HG03520 (cell line): ENCODE data around the gene LRRC59.
"Not testable (repeated sequence)": the region's sequence is repeated elsewhere in the genome, so short reads cannot be mapped to it uniquely, and the experiment has no call there.

Experiments
- ATAC-seq: cut with Tn5 transposase; IDR thresholded peaks from one replicate; pipeline ENCODE4 v1.9.1; 2021; ENCODE audit warnings: mild to moderate bottlenecking, moderate library complexity; ENCODE audit not compliant: unreplicated experiment

The LRRC59 gene

DNA sequence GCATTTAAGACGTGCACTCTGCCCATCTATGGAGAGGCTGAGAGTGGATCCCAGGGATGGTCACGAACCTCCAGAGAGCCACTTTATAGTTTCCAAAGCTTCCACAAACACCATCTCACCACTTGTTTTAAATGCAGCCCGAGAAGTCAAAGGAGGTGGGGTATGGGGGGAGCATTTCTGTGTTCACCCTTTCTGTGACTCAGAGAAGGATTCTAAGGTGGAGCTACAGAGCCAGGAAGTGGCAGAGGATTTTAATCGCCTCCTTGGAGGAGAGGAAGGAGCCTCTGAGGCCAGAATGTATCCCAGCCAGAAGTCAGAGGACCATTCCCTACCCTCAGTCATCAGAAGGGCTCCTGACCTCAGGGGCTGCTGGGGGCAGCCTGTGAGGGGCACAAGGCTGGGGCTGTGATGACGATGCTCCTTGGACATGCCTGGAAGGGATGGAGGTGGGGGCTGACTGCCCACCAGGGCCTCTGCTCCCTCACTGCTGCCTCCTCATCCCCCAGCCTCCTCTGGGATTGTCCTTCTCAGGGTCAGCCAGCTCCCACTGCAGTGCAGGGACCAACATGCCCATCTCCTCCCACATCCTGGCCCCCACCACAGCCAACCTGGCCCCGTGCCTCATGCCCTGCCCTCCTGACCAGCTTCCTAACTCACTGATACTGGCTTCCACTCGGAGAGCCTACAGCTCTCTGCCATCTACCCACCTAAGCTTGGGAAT, 48.6 kb downstream of the LRRC59 start:
- ATAC-seq, result no peak

DNA sequence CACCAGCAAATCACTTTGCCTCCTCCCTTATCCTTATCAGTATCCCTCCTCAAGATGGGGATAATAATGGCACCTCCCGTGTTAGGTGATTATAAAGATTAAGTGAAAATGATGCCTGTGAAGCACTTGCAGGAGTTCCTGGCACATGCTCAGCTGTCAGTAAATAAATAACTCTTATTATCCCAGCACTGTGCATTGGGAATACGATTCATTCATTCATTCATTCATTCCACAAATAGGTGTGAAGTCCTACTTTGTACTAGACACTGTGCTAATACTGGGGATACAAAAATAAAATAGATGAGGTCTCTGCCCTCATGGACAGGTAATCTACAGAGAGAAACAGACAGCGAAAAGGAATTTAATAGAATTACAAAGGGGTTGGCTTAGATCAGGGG, 49.4 kb downstream of the LRRC59 start:
- no peak for ATAC-seq

DNA sequence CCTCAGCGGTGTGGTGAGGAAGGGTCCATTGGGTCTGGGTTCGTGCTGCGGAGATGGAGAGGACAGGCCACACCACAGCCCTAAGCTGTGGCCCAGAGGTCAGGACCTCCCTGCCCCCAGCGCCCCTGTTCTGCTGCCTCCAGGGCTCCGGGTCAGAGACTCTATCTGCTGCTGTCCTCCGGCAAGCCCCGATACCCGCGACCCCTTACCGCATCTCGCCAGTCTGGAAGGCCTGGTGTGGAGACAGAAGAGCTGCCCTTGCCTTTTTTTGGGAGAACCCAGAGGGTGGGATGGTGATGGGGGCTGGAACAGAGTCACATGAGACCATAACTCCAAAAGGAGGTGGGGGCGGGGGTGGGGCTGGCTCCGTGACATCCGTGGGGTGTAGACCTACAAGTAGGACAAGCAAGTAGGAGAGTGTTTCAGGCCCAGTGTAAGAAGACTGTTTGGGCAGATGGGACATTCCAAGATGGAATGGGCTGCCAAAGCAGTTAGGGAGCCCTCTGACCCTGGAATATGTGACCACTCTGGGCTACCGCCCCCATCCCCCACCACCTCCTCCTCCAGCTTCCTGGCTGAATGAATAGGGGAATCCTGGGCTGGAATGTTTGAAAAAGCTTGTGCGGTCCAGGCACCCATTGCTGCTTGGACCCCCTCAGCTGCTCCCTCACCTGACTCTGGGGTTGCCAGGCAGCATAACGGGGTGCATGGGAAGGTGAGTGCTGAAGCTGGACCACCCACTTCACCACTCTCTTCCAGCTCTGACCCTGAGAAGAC, 50.0 kb downstream of the LRRC59 start:
- ATAC-seq, result no peak

DNA sequence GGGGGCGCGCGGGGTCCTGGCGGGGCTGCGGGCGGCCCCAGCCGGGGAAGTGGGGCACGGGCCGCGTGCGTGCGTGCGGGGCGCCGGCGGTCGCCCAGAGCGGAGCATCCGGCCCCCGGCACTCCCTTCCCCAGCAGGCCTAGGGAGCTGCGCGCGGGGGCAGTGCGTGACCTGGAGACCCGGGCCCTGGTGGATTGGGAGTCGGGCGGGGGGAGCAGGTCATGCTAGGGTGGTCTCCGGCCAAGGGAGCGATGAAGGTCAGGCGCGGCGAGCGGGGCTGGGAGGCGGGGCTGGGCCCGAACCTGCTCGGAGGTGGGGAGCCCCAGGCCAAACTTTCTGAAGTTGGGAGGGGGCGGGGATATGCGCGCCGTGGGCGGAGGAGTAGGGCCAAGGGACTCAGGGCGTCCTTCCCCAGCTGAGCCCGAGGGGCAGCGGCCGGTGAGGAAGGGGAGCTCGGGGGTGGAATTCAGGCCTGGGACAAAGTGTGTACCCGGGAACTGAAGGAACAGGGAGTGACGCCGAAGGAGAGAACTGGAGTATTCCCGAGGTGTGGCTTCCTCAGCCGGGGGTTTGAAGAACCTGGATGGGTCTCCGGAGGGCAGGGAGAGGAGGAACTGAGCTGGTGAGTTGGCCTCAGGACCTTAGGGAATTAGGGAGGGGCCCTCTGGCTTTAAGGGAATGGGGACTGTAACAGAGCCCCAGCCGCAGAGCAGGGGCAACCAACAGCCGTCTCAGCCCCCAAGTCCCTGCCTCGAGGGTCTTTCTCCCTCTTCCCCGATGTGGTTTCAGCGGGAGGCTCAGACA, 50.8 kb downstream of the LRRC59 start:
- ATAC-seq, result peak; percentile 40

DNA sequence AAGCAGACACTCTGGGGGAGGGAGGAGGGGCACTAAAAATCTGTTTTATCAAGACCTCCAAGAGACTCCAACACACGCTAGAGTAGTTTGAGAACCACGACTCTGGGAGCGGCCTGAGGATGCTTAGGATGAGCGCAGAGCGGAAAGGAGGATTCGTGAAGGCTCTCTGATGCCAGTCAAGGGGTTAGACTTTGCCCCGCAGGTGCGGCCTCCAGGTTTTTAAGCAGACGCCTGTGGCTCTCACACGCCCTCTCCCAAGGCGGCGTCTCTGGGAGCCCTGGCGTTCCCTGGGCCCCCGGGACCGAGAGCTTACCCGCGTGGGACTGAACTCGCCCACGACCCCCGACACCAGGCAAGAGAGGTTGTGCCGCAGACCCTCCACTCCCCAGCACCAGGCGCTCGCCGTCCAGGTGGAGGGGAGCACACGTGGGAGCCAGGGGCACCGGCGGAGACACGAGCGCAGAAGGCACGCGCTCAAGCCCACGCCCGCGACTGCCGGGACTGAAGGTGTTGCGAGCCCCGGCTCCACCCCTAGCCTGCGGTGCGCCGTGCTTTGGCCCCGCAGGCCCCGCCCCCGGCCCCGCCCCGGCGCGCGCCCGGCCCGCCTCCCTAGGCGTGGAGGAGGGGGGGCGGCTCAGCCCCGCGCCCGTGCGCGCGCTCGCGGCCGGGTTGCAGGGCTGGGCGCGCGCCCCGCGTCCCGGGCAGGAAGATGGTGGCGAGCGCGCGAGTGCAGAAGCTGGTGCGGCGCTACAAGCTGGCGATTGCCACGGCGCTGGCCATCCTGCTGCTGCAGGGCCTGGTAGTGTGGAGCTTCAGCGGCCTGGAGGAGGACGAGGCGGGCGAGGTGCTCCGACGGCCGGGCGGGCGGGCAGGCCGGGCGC, 51.7 kb downstream of the LRRC59 start, which contains the start of gene XYLT2:
Gene XYLT2 (plus strand): TSS at position 695 of the 881 bp plus-strand sequence. CDS start 15 bp downstream, at position 710.
- ATAC-seq, result peak; percentile 72

DNA sequence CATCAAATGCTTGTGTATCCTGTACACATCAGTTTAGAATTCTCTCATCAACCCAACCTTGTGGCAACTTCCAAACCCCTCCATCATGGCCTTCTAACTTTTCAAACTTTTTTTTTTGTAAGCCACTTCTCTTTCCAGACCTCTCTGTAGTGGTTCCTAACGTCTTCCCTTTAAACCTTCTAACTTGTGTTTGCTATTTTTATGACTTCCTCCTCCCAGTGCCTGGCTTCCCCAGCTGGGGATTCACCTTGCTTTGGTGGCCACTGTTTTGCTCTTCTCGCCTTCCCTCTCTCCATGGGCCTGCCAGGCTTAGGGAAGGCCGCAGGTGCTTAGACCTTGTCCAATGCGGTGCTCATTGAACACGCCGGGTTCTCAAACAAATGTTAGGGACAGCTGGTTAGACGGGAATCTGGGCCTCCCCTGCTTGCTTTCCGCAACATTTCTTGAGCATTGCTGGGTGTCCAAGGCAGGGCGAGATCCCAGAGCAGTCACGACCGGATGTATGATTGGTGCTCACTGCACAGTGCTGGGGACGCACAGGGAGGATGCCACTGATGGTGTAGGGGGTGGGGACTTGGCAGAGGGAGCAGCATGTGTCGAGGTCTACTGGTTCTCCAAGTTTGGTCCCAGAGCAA, 52.5 kb downstream of the LRRC59 start:
- ATAC-seq, result no peak

DNA sequence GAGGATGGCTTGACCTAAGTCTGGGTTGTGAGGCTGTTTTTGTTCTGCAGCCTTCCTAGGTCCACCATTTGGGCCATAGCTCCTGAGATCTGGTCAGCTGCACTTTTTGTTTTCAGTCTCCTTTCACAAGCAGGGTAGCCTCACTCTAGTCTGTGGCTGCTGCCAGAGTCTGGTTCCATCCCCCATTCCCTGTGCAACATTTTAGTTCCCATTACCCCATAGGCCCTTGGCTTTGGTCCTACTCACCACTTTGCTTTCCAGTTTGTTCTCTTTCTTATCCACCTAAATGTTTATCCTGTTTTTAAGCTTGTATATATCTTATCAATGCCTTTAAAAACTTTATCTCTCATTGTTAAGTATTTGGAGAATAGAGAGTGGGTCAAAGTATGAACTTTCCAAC, 57.9 kb downstream of the LRRC59 start:
- ATAC-seq, result no peak

DNA sequence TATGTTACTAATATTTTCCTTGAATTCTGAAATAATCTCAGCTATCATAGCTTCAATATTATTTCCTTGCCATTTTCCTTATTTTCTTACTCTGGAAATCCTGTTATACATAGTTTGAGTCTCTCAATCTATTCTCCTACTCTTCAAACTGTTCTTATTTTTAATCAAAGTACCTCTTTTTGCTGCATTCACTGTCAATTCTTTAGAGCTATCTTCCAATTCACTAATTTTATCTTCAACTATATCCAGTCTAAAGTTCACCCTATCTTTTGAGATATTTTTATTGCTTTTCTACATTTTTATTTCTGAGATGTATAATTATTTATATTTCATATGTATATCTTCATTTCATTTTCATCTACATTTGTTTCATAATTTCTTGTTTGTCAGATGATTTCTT, 58.7 kb downstream of the LRRC59 start:
- no peak for ATAC-seq

DNA sequence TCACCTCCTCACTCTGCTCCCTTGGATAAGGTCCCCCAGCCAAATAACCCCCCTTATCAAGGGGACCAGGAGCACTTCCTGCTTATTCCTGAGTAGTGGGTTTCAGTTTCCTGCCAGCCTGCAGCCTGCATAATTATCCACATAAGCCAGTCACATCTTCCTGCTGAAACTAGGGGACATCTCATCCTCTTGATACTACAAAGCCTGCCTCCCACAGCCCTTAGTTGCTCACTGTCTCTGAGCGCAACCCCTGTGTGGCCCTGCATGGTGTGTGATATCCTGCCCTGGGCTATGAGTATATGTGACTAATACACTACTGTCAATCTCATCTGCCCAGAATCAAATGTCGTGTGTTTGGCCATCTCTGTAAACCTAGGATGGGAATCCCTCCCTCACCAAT, 59.4 kb downstream of the LRRC59 start:
- no peak for ATAC-seq

DNA sequence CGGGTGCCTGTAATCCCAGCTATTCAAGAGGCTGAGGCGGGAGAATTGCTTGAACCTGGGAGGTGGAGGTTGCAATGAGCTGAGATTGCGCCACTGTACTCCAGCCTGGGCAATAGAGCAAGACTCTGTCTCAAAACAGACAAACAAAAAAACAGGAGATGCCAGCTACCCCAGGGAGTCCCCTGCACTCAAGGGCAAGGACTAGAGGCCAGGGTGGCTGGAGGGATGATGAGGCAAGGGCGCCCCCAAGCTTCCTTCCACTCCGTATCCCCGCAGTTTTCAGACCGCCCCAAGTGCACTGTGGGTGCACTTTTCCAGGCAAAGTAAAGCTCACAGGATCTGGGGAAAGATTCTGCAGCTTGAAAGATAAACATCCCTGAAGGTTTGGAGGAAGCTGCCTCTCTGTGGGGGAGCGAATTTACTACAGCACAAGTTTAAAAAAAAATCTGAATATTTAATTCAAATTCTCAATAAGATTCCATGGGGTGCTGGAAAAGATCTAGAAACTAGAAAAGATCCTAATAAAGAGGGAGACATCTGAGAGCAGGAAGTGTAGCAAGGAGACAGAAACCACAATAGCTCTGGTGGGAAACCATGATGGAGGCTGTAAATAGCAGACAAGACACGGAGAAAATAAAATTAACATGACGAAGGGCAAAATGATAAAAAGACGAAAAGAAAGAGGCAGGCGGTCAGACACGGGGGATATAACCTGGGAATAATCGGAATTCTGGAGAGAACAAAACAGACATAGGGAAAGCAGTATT, 63.8 kb downstream of the LRRC59 start:
- not testable (repeated sequence) for ATAC-seq

DNA sequence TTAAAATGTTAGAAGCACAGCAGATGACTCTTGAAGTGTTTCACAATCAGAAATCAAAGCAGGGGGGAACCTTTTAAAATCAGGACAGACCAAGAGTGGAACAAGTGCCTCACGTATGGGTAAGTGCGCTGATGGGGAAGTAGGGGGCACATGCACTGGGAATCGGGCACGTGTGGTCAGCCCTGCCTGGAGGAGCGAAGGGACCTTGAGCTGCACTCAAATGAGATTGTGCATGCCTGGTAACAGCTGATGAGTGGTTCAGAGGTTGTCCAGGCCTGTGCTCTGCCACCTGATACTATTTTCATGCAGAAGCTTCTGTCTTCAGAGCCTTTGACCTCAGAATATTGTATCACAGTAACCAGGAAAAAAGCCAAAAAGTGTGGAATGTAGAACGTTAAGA, 65.1 kb downstream of the LRRC59 start:
- no peak for ATAC-seq
